H1 (cell line): ENCODE data around the gene ADGRG2. TPM values are rescaled to one million over a fixed set of nuclear protein-coding genes. Genes with fewer than 3 reads are reported as not detected.

ENCODE experiments used
- CTCF ChIA-PET: fragments of 300-600 bp; sonication (Branson Sonifier 250); formaldehyde crosslinking; loops from one replicate; lab custom pipeline; 2021; ENCODE audit not compliant: partially characterized antibody; lab: Charles Lee
- POLR2A ChIA-PET: fragments of 300-600 bp; sonication (Branson Sonifier 250); formaldehyde crosslinking; loops from one replicate; lab custom pipeline; 2021; ENCODE audit warnings: inconsistent platforms; ENCODE audit not compliant: partially characterized antibody; lab: Charles Lee
- DNase-seq, 2 experiments: peaks; one replicate each; pipeline versions ENCODE4 v3.0.0 to v3.0.0-alpha.2; 2010 to 2022; ENCODE audit warnings: low spot score in 2 of 2, low read depth in 1 of 2, mixed read lengths in 1 of 2
- FAIRE-seq: peaks from 2 replicates; lab custom pipeline; 2011; peaks lifted over from hg19 to GRCh38; lab: Jason Lieb, UNC
- H2AFZ ChIP-seq: 2 replicates; pipeline ENCODE4 v1.8.1; 2012; ENCODE audit warnings: low read length, inconsistent platforms
- H2AK5ac ChIP-seq: 2 replicates; pipeline ENCODE4 v1.6.1; 2013; ENCODE audit warnings: low read depth, low read length
- H2BK120ac ChIP-seq: replicated peaks from 2 replicates; pipeline ENCODE3; 2013; ENCODE audit warnings: low read depth, low read length, inconsistent platforms
- H2BK12ac ChIP-seq: 2 replicates; pipeline ENCODE4 v1.6.1; 2013; ENCODE audit warnings: low read depth, low read length
- H2BK15ac ChIP-seq: 2 replicates; pipeline ENCODE4 v1.6.1; 2013; ENCODE audit warnings: low read length
- H2BK20ac ChIP-seq: 2 replicates; pipeline ENCODE4 v1.6.1; 2013; ENCODE audit warnings: low read length
- H2BK5ac ChIP-seq: 2 replicates; pipeline ENCODE4 v1.6.1; 2013; ENCODE audit warnings: low read depth, low read length
- H3K14ac ChIP-seq: 2 replicates; pipeline ENCODE4 v1.6.1; 2013; ENCODE audit warnings: inconsistent platforms; ENCODE audit not compliant: insufficient read length
- H3K18ac ChIP-seq: 2 replicates; pipeline ENCODE4 v1.6.1; 2013; ENCODE audit warnings: low read length; ENCODE audit errors: extremely low read depth
- H3K23ac ChIP-seq: 2 replicates; pipeline ENCODE4 v1.6.1; 2013; ENCODE audit warnings: inconsistent platforms; ENCODE audit not compliant: insufficient read length
- H3K23me2 ChIP-seq: 2 replicates; pipeline ENCODE4 v1.6.1; 2013; ENCODE audit warnings: low read depth, low read length
- H3K27ac ChIP-seq: 2 replicates; pipeline ENCODE4 v1.6.1; 2011; ENCODE audit warnings: low read depth, low read length, inconsistent platforms
- H3K27me3 ChIP-seq, 4 experiments: replicated peaks in 1 of 4; 1 replicate in 1 of 4; 2 replicates in 3 of 4; pipeline versions ENCODE4 v1.6.1 to v1.8.1; 2011 to 2013; ENCODE audit warnings: low read length in 3 of 4, mild to moderate bottlenecking in 3 of 4, inconsistent platforms in 2 of 4, mixed read lengths in 2 of 4, moderate library complexity in 1 of 4; ENCODE audit not compliant: control insufficient read depth in 3 of 4, insufficient read depth in 3 of 4; ENCODE audit errors: extremely low read depth in 1 of 4
- H3K36me3 ChIP-seq, 4 experiments: 2 replicates each; pipeline versions ENCODE4 v1.6.1 to v1.8.1; 2011 to 2013; ENCODE audit warnings: mild to moderate bottlenecking in 4 of 4, low read length in 3 of 4, moderate library complexity in 2 of 4, control low read depth in 1 of 4, inconsistent platforms in 1 of 4; ENCODE audit not compliant: insufficient read depth in 4 of 4, control insufficient read depth in 2 of 4
- H3K4ac ChIP-seq: replicated peaks from 2 replicates; pipeline ENCODE3; 2013; ENCODE audit warnings: low read length, low read depth, mixed read lengths, inconsistent platforms; ENCODE audit not compliant: insufficient read length
- H3K4me1 ChIP-seq, 4 experiments: replicated peaks in 1 of 4; 1 replicate in 1 of 4; 2 replicates in 3 of 4; pipeline versions ENCODE4 v1.6.1 to v1.8.1; 2011 to 2013; ENCODE audit warnings: low read length in 3 of 4, inconsistent platforms in 2 of 4, mixed read lengths in 1 of 4; ENCODE audit not compliant: insufficient read depth in 4 of 4, control insufficient read depth in 3 of 4
- H3K4me2 ChIP-seq, 2 experiments: 2 replicates each; pipeline versions ENCODE4 v1.6.1 to v1.8.1; 2011 to 2013; ENCODE audit warnings: low read depth in 2 of 2, low read length in 2 of 2, control low read depth in 1 of 2, inconsistent platforms in 1 of 2, mild to moderate bottlenecking in 1 of 2; ENCODE audit not compliant: insufficient read depth in 1 of 2
- H3K4me3 ChIP-seq, 4 experiments: fragments of 200-600, 300-600 bp in 1 of 4; sonication (generic), shearing (Covaris generic), sonication (Bioruptor Twin) in 1 of 4; 2 replicates each; pipeline versions ENCODE4 v1.5.1 to v1.8.1; 2011 to 2016; ENCODE audit warnings: low read length in 4 of 4, low read depth in 3 of 4, control low read depth in 2 of 4, inconsistent platforms in 2 of 4, mild to moderate bottlenecking in 2 of 4, mixed read lengths in 1 of 4, moderate library complexity in 1 of 4; ENCODE audit not compliant: insufficient read depth in 2 of 4; ENCODE audit errors: extremely low read depth in 1 of 4
- H3K56ac ChIP-seq: replicated peaks from 2 replicates; pipeline ENCODE3; 2013; ENCODE audit warnings: low read depth, mild to moderate bottlenecking, mixed read lengths, low read length, inconsistent platforms; ENCODE audit not compliant: insufficient read length
- H3K79me1 ChIP-seq: 2 replicates; pipeline ENCODE4 v1.6.1; 2013; ENCODE audit warnings: low read depth, low read length, control low read depth
- H3K79me2 ChIP-seq, 2 experiments: 2 replicates each; pipeline versions ENCODE4 v1.6.1 to v1.8.1; 2012 to 2013; ENCODE audit warnings: low read length in 2 of 2, mild to moderate bottlenecking in 2 of 2, inconsistent platforms in 1 of 2; ENCODE audit not compliant: insufficient read depth in 2 of 2, control insufficient read depth in 1 of 2
- H3K9ac ChIP-seq, 4 experiments: replicated peaks in 1 of 4; 1 replicate in 1 of 4; 2 replicates in 3 of 4; pipeline versions ENCODE4 v1.6.1 to v1.8.1; 2011 to 2013; ENCODE audit warnings: low read depth in 3 of 4, low read length in 3 of 4, control low read depth in 2 of 4, mild to moderate bottlenecking in 2 of 4, moderate library complexity in 2 of 4, inconsistent platforms in 1 of 4; ENCODE audit errors: extremely low read depth in 1 of 4
- H3K9me3 ChIP-seq, 2 experiments: 2 replicates each; pipeline versions ENCODE4 v1.6.1 to v1.8.1; 2012 to 2013; ENCODE audit warnings: mild to moderate bottlenecking in 2 of 2, moderate library complexity in 2 of 2, control low read depth in 1 of 2, inconsistent platforms in 1 of 2, low read depth in 1 of 2, low read length in 1 of 2, mixed read lengths in 1 of 2; ENCODE audit not compliant: insufficient read depth in 2 of 2
- H4K20me1 ChIP-seq, 2 experiments: replicated peaks in 1 of 2; 2 replicates each; pipeline versions ENCODE3 to v1.8.1; 2011 to 2013; ENCODE audit warnings: inconsistent platforms in 2 of 2, low read length in 2 of 2, mild to moderate bottlenecking in 1 of 2; ENCODE audit not compliant: insufficient read depth in 2 of 2, control insufficient read depth in 1 of 2
- H4K5ac ChIP-seq: 2 replicates; pipeline ENCODE4 v1.6.1; 2013; ENCODE audit warnings: low read length, low read depth, mixed read lengths, inconsistent platforms; ENCODE audit not compliant: insufficient read length
- H4K8ac ChIP-seq: 2 replicates; pipeline ENCODE4 v1.8.0; 2013; ENCODE audit warnings: mild to moderate bottlenecking, moderate library complexity, low read length, inconsistent platforms; ENCODE audit not compliant: insufficient read depth; ENCODE audit errors: extremely low read depth
- H4K91ac ChIP-seq: replicated peaks from 2 replicates; pipeline ENCODE3; 2013; ENCODE audit warnings: low read length, mixed read lengths, inconsistent platforms; ENCODE audit not compliant: insufficient read length
- EZH2 ChIP-seq: fragments of 200-600 bp; sonication (generic); IDR thresholded peaks from 2 replicates; pipeline ENCODE4 v1.7.1; 2012; ENCODE audit warnings: low read depth, mild to moderate bottlenecking, moderate library complexity, low read length, inconsistent platforms; ENCODE audit not compliant: severe bottlenecking
- JUN ChIP-seq: IDR thresholded peaks from 2 replicates; pipeline ENCODE4 v1.6.1; 2011; ENCODE audit warnings: low read depth, mild to moderate bottlenecking, improper control_type of control experiment, low read length
- KDM5A ChIP-seq: fragments of 200-600 bp; IDR thresholded peaks from 2 replicates; pipeline ENCODE4 v1.7.1; 2012; ENCODE audit warnings: mild to moderate bottlenecking, low read length, inconsistent platforms, mixed read lengths
- POLR2AphosphoS5 ChIP-seq: IDR thresholded peaks from 2 replicates; pipeline ENCODE4 v1.6.1; 2011; ENCODE audit warnings: low read depth, low read length
- RNF2 ChIP-seq: fragments of 200-900, 300-1000 bp; sonication (generic); IDR thresholded peaks from 2 replicates; pipeline ENCODE4 v1.7.1; 2016; ENCODE audit warnings: borderline replicate concordance, low read depth, mild to moderate bottlenecking, antibody characterized with exemption, low read length; ENCODE audit not compliant: poor library complexity, severe bottlenecking; ENCODE audit errors: missing control alignments
- SIX5 ChIP-seq: IDR thresholded peaks from 2 replicates; pipeline ENCODE4 v1.6.1; 2011; ENCODE audit warnings: mild to moderate bottlenecking, low read depth, low read length
- WGBS, 2 experiments: shearing (Covaris generic) in 1 of 2; methylation state at CpG; one replicate each; pipeline versions ENCODE4 v1.1.6 to v1.1.7; 2013 to 2015; ENCODE audit warnings: low lambda C conversion rate in 2 of 2, mixed read lengths in 2 of 2, inconsistent platforms in 1 of 2, low coverage in 1 of 2, missing lambda C conversion rate in 1 of 2; ENCODE audit not compliant: insufficient replicate concordance in 2 of 2, insufficient coverage in 1 of 2, insufficient read length in 1 of 2; ENCODE audit errors: extremely low coverage in 1 of 2, missing lambda C conversion rate in 1 of 2; 5-methylcytosine and 5-hydroxymethylcytosine counted together
- polyA plus RNA-seq, 7 experiments: library from polyadenylated mRNA; depleted of rRNA in 3 of 7; stranded (reverse) in 5 of 7; unstranded in 2 of 7; fragments of >200 nt in 5 of 7; fragments of 200-250 nt in 2 of 7; gene quantifications; 1 replicate in 5 of 7; 2 replicates in 1 of 7; 4 replicates in 1 of 7; pipeline versions ENCODE4 v1.2.1 to v1.2.3, GENCODE V29; 2011 to 2013; ENCODE audit warnings: missing spikeins in 2 of 7, mixed read lengths in 2 of 7
- total RNA-seq: library from RNA; stranded (reverse); fragmentation: NEBNext Ultra II Directional; extraction: Animal tissue kit (Norgen Biotek cat#: 25700); gene quantifications from 2 replicates; pipeline ENCODE4 v1.2.1, GENCODE V29; 2021

ADGRG2 gene
- total and polyA plus RNA-seq, 2 of the 8 experiments (the other 6 are each of a cell fraction or from before 2014, with no cell fraction given): 8.9 to 13.3 TPM

DNA sequence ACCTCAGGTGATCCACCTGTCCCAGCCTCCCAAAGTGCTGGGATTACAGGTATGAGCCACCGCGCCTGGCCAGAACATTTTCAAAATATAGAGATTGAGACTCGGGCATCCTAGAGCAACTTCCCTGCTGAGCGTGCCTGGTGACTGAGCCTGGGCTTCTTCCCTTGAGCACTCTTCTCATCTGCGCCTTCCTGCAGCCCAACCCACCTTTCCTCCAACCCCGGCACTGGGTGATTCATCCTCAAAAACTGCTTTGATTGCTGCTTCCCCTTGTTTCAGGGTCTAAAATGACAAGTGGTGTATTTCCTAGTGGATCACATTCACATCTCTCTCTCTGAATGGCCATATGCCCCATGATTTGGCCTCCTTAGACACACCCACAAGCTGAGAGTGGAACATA is 176.1 kb downstream of the ADGRG2 start:
- FAIRE-seq (no peak), DNase-seq (no peak)
- H2AFZ ChIP-seq: no peak overlapping the region
- no peak overlapping the region for H4K8ac ChIP-seq
- H3K9me3 ChIP-seq: no peaks in the 10 kb centered on the region
- H3K14ac ChIP-seq: no peak overlapping the region
- no peak overlapping the region for H3K27ac ChIP-seq
- H3K18ac ChIP-seq: no peak overlapping the region
- no peak overlapping the region for H3K23ac ChIP-seq
- H2BK12ac ChIP-seq: no peak overlapping the region
- H2BK20ac ChIP-seq: no peak overlapping the region
- H4K5ac ChIP-seq: no peak overlapping the region
- H3K23me2 ChIP-seq: no peaks in the 10 kb centered on the region
- TF ChIP-seq RNF2 (no peak), EZH2 (no peak), JUN (no peak), KDM5A (no peak), POLR2AphosphoS5 (no peak), SIX5 (no peak)
- no peak overlapping the region for H2BK5ac ChIP-seq
- H3K9ac ChIP-seq: no peak overlapping the region
- no peak overlapping the region for H3K4me2 ChIP-seq
- no peak overlapping the region for H2BK15ac ChIP-seq
- H3K27me3 ChIP-seq: no peaks in the 10 kb centered on the region
- no peak overlapping the region for H4K91ac ChIP-seq
- H3K4me3 ChIP-seq: no peak overlapping the region
- H3K79me2 ChIP-seq: no peaks in the 10 kb centered on the region
- H3K56ac ChIP-seq: no peak overlapping the region
- H3K36me3 ChIP-seq: peaks cover 0 to 5% (median 0%) of the 10 kb centered on the region in 4 experiments; a peak in 3 of 8 replicates
- ChIA-PET POLR2A (no interaction called here), CTCF (no interaction called here)
- 100% methylated on average over 5 of the region's 6 CpGs; no CpG with 5 or more reads in 1 of the 2 experiments for WGBS, 2 experiments
- no peak overlapping the region for H2AK5ac ChIP-seq
- H2BK120ac ChIP-seq: no peak overlapping the region
- H4K20me1 ChIP-seq: no peaks in the 10 kb centered on the region
- H3K4me1 ChIP-seq: no peaks in the 10 kb centered on the region
- no peak overlapping the region for H3K4ac ChIP-seq
- H3K79me1 ChIP-seq: no peaks in the 10 kb centered on the region
